A549 (cell line): ENCODE results near the gene GCM1.

Source experiments
- MAFK ChIP-seq: fragments of 450-650 bp; IDR thresholded peaks from 2 replicates; pipeline ENCODE4 v1.6.1; 2014; ENCODE audit not compliant: partially characterized antibody
- MAZ ChIP-seq: fragments of 150-350 bp; IDR thresholded peaks from 2 replicates; pipeline ENCODE4 v1.6.1; 2014; ENCODE audit warnings: antibody characterized with exemption, low read depth, low read length, borderline replicate concordance
- POLR2A ChIP-seq: IDR thresholded peaks from 2 replicates; pipeline ENCODE4 v1.6.1; 2012; ENCODE audit warnings: mild to moderate bottlenecking, low read length
- TF ChIP-seq, protein P1 (sequence below): fragments of >200 bp; sonication (Bioruptor Twin); formaldehyde crosslinking; IDR thresholded peaks from 3 replicates; pipeline ENCODE4 v1.5.1; 2016
- TF ChIP-seq, protein P2 (sequence below): IDR thresholded peaks from 2 replicates; pipeline ENCODE4 v1.6.1; 2012
- TF ChIP-seq, protein P3 (sequence below): IDR thresholded peaks from 2 replicates; pipeline ENCODE4 v1.6.1; 2012
- TF ChIP-seq, protein P4 (sequence below): fragments of 200-600 bp; sonication (generic); IDR thresholded peaks from 2 replicates; pipeline ENCODE4 v1.6.1; 2016; ENCODE audit warnings: antibody characterized with exemption, mild to moderate bottlenecking, moderate library complexity
- TF ChIP-seq, protein P5 (sequence below): fragments of 450-650 bp; IDR thresholded peaks from 2 replicates; pipeline ENCODE4 v1.6.1; 2014; ENCODE audit warnings: antibody characterized with exemption

DNA sequence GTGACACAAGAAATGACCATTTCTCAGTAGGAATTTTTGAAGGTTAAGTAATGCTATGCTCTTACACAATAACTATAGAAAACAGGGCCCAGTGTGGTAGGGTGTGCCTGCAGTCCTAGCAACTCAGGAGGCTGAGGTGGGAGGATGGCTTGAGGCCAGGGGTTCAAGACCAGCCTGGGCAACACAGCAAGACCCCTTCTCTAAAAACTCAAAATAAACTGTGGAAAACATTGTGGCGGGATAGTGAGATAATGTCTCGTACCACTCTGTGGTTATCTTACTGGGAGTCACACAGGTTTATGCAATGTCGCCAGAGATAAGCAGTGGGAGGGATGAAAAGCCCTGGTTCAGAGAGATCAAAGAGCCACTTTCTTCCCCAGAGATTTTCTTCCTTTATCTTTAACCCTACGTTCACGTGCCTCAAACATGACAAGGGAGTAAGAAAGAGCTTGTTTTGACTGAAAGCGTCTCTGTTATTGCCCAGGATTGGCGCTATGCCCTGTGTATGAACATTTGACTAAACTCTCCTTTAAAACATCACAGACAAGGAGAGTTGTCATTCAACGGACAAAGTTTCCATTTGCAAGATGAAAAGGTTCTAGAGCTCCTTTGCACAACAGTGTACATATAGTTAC lies 13.9 kb downstream of the GCM1 start:
- no peak for TF ChIP-seq POLR2A
- TF ChIP-seq, protein P1, sequence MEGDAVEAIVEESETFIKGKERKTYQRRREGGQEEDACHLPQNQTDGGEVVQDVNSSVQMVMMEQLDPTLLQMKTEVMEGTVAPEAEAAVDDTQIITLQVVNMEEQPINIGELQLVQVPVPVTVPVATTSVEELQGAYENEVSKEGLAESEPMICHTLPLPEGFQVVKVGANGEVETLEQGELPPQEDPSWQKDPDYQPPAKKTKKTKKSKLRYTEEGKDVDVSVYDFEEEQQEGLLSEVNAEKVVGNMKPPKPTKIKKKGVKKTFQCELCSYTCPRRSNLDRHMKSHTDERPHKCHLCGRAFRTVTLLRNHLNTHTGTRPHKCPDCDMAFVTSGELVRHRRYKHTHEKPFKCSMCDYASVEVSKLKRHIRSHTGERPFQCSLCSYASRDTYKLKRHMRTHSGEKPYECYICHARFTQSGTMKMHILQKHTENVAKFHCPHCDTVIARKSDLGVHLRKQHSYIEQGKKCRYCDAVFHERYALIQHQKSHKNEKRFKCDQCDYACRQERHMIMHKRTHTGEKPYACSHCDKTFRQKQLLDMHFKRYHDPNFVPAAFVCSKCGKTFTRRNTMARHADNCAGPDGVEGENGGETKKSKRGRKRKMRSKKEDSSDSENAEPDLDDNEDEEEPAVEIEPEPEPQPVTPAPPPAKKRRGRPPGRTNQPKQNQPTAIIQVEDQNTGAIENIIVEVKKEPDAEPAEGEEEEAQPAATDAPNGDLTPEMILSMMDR, result no peak
- TF ChIP-seq, protein P2, sequence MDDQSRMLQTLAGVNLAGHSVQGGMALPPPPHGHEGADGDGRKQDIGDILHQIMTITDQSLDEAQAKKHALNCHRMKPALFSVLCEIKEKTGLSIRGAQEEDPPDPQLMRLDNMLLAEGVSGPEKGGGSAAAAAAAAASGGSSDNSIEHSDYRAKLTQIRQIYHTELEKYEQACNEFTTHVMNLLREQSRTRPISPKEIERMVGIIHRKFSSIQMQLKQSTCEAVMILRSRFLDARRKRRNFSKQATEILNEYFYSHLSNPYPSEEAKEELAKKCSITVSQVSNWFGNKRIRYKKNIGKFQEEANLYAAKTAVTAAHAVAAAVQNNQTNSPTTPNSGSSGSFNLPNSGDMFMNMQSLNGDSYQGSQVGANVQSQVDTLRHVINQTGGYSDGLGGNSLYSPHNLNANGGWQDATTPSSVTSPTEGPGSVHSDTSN, result no peak
- TF ChIP-seq, protein P3, sequence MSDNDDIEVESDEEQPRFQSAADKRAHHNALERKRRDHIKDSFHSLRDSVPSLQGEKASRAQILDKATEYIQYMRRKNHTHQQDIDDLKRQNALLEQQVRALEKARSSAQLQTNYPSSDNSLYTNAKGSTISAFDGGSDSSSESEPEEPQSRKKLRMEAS, result no peak
- TF ChIP-seq MAFK, result no peak
- TF ChIP-seq, protein P4, sequence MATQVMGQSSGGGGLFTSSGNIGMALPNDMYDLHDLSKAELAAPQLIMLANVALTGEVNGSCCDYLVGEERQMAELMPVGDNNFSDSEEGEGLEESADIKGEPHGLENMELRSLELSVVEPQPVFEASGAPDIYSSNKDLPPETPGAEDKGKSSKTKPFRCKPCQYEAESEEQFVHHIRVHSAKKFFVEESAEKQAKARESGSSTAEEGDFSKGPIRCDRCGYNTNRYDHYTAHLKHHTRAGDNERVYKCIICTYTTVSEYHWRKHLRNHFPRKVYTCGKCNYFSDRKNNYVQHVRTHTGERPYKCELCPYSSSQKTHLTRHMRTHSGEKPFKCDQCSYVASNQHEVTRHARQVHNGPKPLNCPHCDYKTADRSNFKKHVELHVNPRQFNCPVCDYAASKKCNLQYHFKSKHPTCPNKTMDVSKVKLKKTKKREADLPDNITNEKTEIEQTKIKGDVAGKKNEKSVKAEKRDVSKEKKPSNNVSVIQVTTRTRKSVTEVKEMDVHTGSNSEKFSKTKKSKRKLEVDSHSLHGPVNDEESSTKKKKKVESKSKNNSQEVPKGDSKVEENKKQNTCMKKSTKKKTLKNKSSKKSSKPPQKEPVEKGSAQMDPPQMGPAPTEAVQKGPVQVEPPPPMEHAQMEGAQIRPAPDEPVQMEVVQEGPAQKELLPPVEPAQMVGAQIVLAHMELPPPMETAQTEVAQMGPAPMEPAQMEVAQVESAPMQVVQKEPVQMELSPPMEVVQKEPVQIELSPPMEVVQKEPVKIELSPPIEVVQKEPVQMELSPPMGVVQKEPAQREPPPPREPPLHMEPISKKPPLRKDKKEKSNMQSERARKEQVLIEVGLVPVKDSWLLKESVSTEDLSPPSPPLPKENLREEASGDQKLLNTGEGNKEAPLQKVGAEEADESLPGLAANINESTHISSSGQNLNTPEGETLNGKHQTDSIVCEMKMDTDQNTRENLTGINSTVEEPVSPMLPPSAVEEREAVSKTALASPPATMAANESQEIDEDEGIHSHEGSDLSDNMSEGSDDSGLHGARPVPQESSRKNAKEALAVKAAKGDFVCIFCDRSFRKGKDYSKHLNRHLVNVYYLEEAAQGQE, result no peak
- no peak for TF ChIP-seq MAZ
- TF ChIP-seq, protein P5, sequence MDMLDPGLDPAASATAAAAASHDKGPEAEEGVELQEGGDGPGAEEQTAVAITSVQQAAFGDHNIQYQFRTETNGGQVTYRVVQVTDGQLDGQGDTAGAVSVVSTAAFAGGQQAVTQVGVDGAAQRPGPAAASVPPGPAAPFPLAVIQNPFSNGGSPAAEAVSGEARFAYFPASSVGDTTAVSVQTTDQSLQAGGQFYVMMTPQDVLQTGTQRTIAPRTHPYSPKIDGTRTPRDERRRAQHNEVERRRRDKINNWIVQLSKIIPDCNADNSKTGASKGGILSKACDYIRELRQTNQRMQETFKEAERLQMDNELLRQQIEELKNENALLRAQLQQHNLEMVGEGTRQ, result no peak
